ENCODE results near the gene PLPP1. TPM values are rescaled to one million over a fixed set of nuclear protein-coding genes. Genes with fewer than 3 reads are reported as not detected.
A peak's percentile ranks its signal among the peaks of the same experiment; 100 is the strongest.

Gene PLPP1
- total and polyA plus RNA-seq, 2 of the 13 experiments (the other 11 are each of a cell fraction or from before 2014, with no cell fraction given) = 7.3 to 12.1 TPM

GRCh38 chr5:55534436-55535198, at the start of gene PLPP1 (continued):
- TF ChIP-seq ZNF512B (CRISPR knock-in tag; IDR thresholded peaks at IDR 0.05; ENCODE audit: borderline replicate concordance) = 0 out of 2 replicates have a peak, but pooled peaks have one; percentile 21
- 0 out of 2 replicates have a peak, but pooled peaks have one; percentile 9 for TF ChIP-seq FOXP4 (CRISPR knock-in tag; IDR thresholded peaks at IDR 0.05)
- TF ChIP-seq MIER2 (CRISPR knock-in tag; IDR thresholded peaks at IDR 0.05) = no peak
- no peak for TF ChIP-seq EP300 (IDR thresholded peaks at IDR 0.05; ENCODE audit: low read depth in 2 of 2, low read length in 2 of 2)
- TF ChIP-seq EP300 (CRISPR knock-in tag; IDR thresholded peaks at IDR 0.05; ENCODE audit: borderline replicate concordance) = no peak
- no peak; the same call in 1 of the 2 replicates for TF ChIP-seq ZNF83 (CRISPR knock-in tag; IDR thresholded peaks at IDR 0.05; ENCODE audit: borderline replicate concordance)
- TF ChIP-seq NFRKB (IDR thresholded peaks at IDR 0.05) = no peak
- TF ChIP-seq SOX6 (IDR thresholded peaks at IDR 0.05) = no peak
- TF ChIP-seq SOX6 (CRISPR knock-in tag; IDR thresholded peaks at IDR 0.05) = peak; percentile 56; the same call in 1 of the 2 replicates
- 0 out of 2 replicates have a peak, but pooled peaks have one; percentile 7 for TF ChIP-seq TARDBP (CRISPR knock-in tag; IDR thresholded peaks at IDR 0.05)
- 0 out of 2 replicates have a peak, but pooled peaks have one; percentile 12 for TF ChIP-seq REPIN1 (CRISPR knock-in tag; IDR thresholded peaks at IDR 0.05; ENCODE audit: borderline replicate concordance, low read depth)
- no peak for TF ChIP-seq MAFG (CRISPR knock-in tag; IDR thresholded peaks at IDR 0.05)
- no peak for TF ChIP-seq TOE1 (CRISPR knock-in tag; IDR thresholded peaks at IDR 0.05)
- TF ChIP-seq GATAD2A (CRISPR knock-in tag; IDR thresholded peaks at IDR 0.05) = no peak
- no peak for TF ChIP-seq YEATS2 (CRISPR knock-in tag; IDR thresholded peaks at IDR 0.05; ENCODE audit: borderline replicate concordance)
- TF ChIP-seq RFX1 (IDR thresholded peaks at IDR 0.05) = no peak
- TF ChIP-seq TERF1 (CRISPR knock-in tag; IDR thresholded peaks at IDR 0.05) = no peak
- no peak for TF ChIP-seq XBP1 (CRISPR knock-in tag; IDR thresholded peaks at IDR 0.05)
- no peak for TF ChIP-seq MBNL3 (CRISPR knock-in tag; conservative IDR thresholded peaks at IDR 0.05)
- no peak for TF ChIP-seq SP2 (CRISPR knock-in tag; IDR thresholded peaks at IDR 0.05)
- no peak for TF ChIP-seq HNRNPH1 (optimal IDR thresholded peaks at IDR 0.05; ENCODE audit: low read depth, low read length)
- TF ChIP-seq ZNF20 (CRISPR knock-in tag; IDR thresholded peaks at IDR 0.05) = no peak
- TF ChIP-seq SMAD9 (CRISPR knock-in tag; IDR thresholded peaks at IDR 0.05) = no peak
- no peak for TF ChIP-seq FOXP1 (IDR thresholded peaks at IDR 0.05)
- TF ChIP-seq FOXP1 (CRISPR knock-in tag; IDR thresholded peaks at IDR 0.05) = no peak

Data from HepG2 (cell line).